Neural cell (in vitro differentiated cells): ENCODE data around the gene KATNAL1.

Experiments
- CTCF ChIP-seq: fragments of 450-650 bp; IDR thresholded peaks from 2 replicates; pipeline ENCODE4 v1.5.1; 2014; ENCODE audit warnings: antibody characterized with exemption, mild to moderate bottlenecking, moderate library complexity; ENCODE audit not compliant: poor library complexity, severe bottlenecking
- EZH2 ChIP-seq: fragments of 200-600, 300-800 bp; shearing (Covaris generic), sonication (generic); IDR thresholded peaks from 2 replicates; pipeline ENCODE4 v1.6.1; 2014; ENCODE audit warnings: antibody characterized with exemption, low read length, borderline replicate concordance, mild to moderate bottlenecking; ENCODE audit not compliant: insufficient read depth, poor library complexity, severe bottlenecking
- POLR2AphosphoS5 ChIP-seq: IDR thresholded peaks from 2 replicates; pipeline ENCODE4 v1.6.1; 2012
- RAD21 ChIP-seq: fragments of 450-650 bp; conservative IDR thresholded peaks from 2 replicates; pipeline ENCODE4 v1.6.1; 2014; ENCODE audit warnings: antibody characterized with exemption, mild to moderate bottlenecking, moderate library complexity
- REST ChIP-seq: IDR thresholded peaks from 2 replicates; pipeline ENCODE4 v1.6.1; 2012; ENCODE audit warnings: borderline replicate concordance
- SMC3 ChIP-seq: fragments of 450-650 bp; conservative IDR thresholded peaks from 2 replicates; pipeline ENCODE4 v1.6.1; 2014; ENCODE audit warnings: antibody characterized with exemption, mild to moderate bottlenecking, moderate library complexity; ENCODE audit not compliant: poor library complexity
- TAF1 ChIP-seq: IDR thresholded peaks from 2 replicates; pipeline ENCODE4 v1.6.1; 2012; ENCODE audit warnings: low read depth

GRCh38 chr13:30300596-30300995 is 6.8 kb downstream of the KATNAL1 start:
- TF ChIP-seq CTCF, result no peak
- TF ChIP-seq SMC3, result no peak
- no peak for TF ChIP-seq POLR2AphosphoS5
- no peak for TF ChIP-seq TAF1
- TF ChIP-seq REST, result no peak
- TF ChIP-seq EZH2, result no peak
- TF ChIP-seq RAD21, result no peak
